CD4-positive, alpha-beta T cell (primary cell): ENCODE results near the gene PRMT1. TPM values are rescaled to one million over a fixed set of nuclear protein-coding genes. Genes with fewer than 3 reads are reported as not detected.

ENCODE experiments used
- ATAC-seq: fragments of 200-7000 bp; cut with Tn5 transposase; one replicate; pipeline ENCODE4 v1.10.0; 2022; ENCODE audit warnings: mild to moderate bottlenecking; ENCODE audit not compliant: poor library complexity
- CTCF ChIA-PET: fragments of 350-600 bp; sonication (Branson Sonifier 250); formaldehyde crosslinking; loops from one replicate; lab custom pipeline; 2021; ENCODE audit warnings: antibody characterized with exemption, inconsistent platforms; lab: Charles Lee
- POLR2A ChIA-PET: fragments of 350-600 bp; sonication (Branson Sonifier 250); formaldehyde crosslinking; loops from one replicate; lab custom pipeline; 2021; ENCODE audit warnings: antibody characterized with exemption, inconsistent platforms; lab: Charles Lee
- DNase-seq, 14 experiments: peaks; one replicate each; pipeline ENCODE4 v3.0.0-alpha.2; 2013 to 2020; ENCODE audit warnings: mixed read lengths in 2 of 14
- H3K27ac ChIP-seq, 2 donors: one replicate each; pipeline versions ENCODE4 v1.5.1 to v1.7.0; 2013; ENCODE audit warnings: low read length in 2 of 2, low read depth in 1 of 2, mild to moderate bottlenecking in 1 of 2
- H3K27me3 ChIP-seq, 2 experiments: 1 replicate in 1 of 2; 2 replicates in 1 of 2; pipeline versions ENCODE4 v1.6.1 to v1.7.0; 2013; ENCODE audit warnings: low read length in 2 of 2, control low read depth in 1 of 2, mild to moderate bottlenecking in 1 of 2, moderate library complexity in 1 of 2; ENCODE audit not compliant: insufficient read depth in 2 of 2, control insufficient read depth in 1 of 2
- H3K36me3 ChIP-seq: one replicate; pipeline ENCODE4 v1.6.1; 2013; ENCODE audit warnings: low read length, control low read depth; ENCODE audit not compliant: insufficient read depth
- H3K4me1 ChIP-seq: one replicate; pipeline ENCODE4 v1.6.1; 2013; ENCODE audit warnings: low read length, control low read depth; ENCODE audit not compliant: insufficient read depth
- H3K4me3 ChIP-seq: one replicate; pipeline ENCODE4 v1.5.1; 2013; ENCODE audit warnings: mild to moderate bottlenecking, low read length, moderate library complexity
- H3K9me3 ChIP-seq, 2 experiments: 1 replicate in 1 of 2; 2 replicates in 1 of 2; pipeline versions ENCODE4 v1.6.1 to v1.7.0; 2013; ENCODE audit warnings: low read length in 2 of 2, mild to moderate bottlenecking in 2 of 2, control low read depth in 1 of 2, moderate library complexity in 1 of 2; ENCODE audit not compliant: control insufficient read depth in 1 of 2, insufficient read depth in 1 of 2
- H3K27ac Mint-ChIP-seq: one replicate; pipeline ENCODE4 v1.8.0; 2020; ENCODE audit warnings: mixed read lengths
- H3K27me3 Mint-ChIP-seq: one replicate; pipeline ENCODE4 v1.8.0; 2021; ENCODE audit warnings: mixed read lengths
- H3K36me3 Mint-ChIP-seq: one replicate; pipeline ENCODE4 v1.8.0; 2021; ENCODE audit warnings: low read depth, mixed read lengths
- H3K4me1 Mint-ChIP-seq: one replicate; pipeline ENCODE4 v1.8.0; 2021; ENCODE audit warnings: low read depth, mixed read lengths
- H3K4me3 Mint-ChIP-seq: one replicate; pipeline ENCODE4 v1.8.0; 2020; ENCODE audit warnings: mild to moderate bottlenecking, mixed read lengths
- H3K9me3 Mint-ChIP-seq: one replicate; pipeline ENCODE4 v1.8.0; 2020; ENCODE audit warnings: mixed read lengths
- CTCF ChIP-seq: fragments of 200-600 bp; IDR thresholded peaks from one replicate; pipeline ENCODE4 v1.8.0; 2022; ENCODE audit warnings: antibody characterized with exemption, mild to moderate bottlenecking
- intact Hi-C, 2 experiments: fragments of 100-400 bp; cut with DNase I in 1 of 2; cut with micrococcal nuclease in 1 of 2; formaldehyde crosslinking; loops; one replicate each; pipeline versions ENCODE4 v1.15.1 to v1.9.0; 2023 to 2025; cut with DNase I, micrococcal nuclease
- total RNA-seq, 174 experiments: library from RNA in 2 of 174; stranded (reverse) in 2 of 174; gene quantifications; one replicate each; pipeline ENCODE4 v1.2.3 and lab custom pipeline; 2021 to 2026

PRMT1 gene
- total RNA-seq, 2 experiments from 2014 or later: 41.5 to 46.4 TPM

DNA sequence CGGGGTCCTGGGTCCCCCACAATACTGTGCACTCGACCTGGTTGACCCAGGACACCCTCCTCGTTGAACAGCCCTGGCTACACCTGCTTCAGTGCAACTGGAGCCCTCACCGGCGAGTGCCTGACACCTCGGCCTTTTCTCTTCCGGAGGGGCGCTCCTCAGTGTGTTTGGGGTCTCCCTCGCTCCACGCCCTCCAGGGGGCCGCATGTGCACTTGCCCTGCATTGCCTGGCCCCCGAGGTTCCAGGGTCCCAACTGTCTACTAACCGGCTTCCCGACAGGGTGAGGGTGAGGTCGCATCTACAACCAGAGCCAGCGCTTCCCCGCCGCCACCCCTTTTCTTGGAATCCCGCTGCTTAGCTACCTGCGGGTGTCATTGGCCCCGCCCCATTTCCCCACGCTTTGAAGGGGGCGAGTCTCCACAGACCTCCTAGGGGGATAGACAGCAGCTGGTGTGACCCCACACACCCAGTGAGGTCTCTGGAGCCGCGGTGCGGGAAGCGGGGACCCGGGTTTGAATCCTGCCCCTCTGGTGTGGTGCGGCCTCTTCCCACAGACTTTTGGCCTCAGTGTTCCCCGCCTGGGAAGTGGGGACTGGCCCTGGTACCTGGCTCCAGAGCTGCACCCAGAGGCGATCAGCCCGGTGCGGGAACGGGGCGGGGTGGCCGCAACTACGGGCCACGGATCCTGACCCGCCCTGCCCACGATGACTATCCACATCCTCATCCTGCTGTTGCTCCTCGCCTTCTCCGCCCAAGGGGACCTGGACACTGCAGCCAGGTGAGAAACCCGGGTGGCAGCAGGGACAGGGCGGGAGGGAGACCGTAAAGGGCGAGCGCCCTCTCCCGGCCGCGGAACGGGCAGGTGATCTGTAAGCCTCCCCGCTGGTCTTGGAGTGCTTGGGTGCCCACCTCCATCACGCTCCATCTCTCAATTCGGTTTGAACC is 12.3 kb downstream of the PRMT1 start, which contains the start of gene ADM5:
Gene ADM5, plus strand, starts transcription at position 462 of the 946 bp plus-strand sequence. Its CDS starts 244 bp downstream, at position 706.
- H3K9me3 Mint-ChIP-seq: no peaks in the 10 kb centered on the region
- peak; percentile 57 for TF ChIP-seq CTCF
- peak within 1 kb of the TSS; percentile 85 for H3K4me3 Mint-ChIP-seq
- Histone ChIP-seq H3K27ac (no peak within 1 kb of the TSS), H3K9me3 (peaks cover 0 to 5% of the 10 kb centered on the region in 2 experiments), H3K27me3 (peaks cover 14 to 15% of the 10 kb centered on the region in 2 experiments), H3K4me1 (peaks cover 30% of the 10 kb centered on the region), H3K4me3 (peak within 1 kb of the TSS; percentile 56), H3K36me3 (peaks cover 23% of the 10 kb centered on the region)
- peak within 1 kb of the TSS; percentile 24 for H3K27ac Mint-ChIP-seq
- DNase-seq (peak in 9 of 14 experiments; percentile 28 to 74 (median 44)), ATAC-seq (peak; percentile 62)
- H3K36me3 Mint-ChIP-seq: peaks cover 34% of the 10 kb centered on the region
- ChIA-PET POLR2A (interaction anchor here (1.5 to 2.0 kb wide), 4 partner anchors 9 to 77 kb away, joined by 3 to 6 read pairs (median 6); partner anchors contain the start of gene AP2A1), CTCF (interaction anchor here (1.0 kb wide), 1 partner anchor 11 kb away, joined by 3 read pairs; no protein-coding TSS in a partner anchor)
- intact Hi-C loops: loop anchor here in 1 of 2 experiments (1.0 kb wide), 1 partner anchor 22 kb away; no protein-coding TSS in a partner anchor
- peaks cover 25% of the 10 kb centered on the region for H3K27me3 Mint-ChIP-seq
- H3K4me1 Mint-ChIP-seq: peaks cover 21% of the 10 kb centered on the region

DNA sequence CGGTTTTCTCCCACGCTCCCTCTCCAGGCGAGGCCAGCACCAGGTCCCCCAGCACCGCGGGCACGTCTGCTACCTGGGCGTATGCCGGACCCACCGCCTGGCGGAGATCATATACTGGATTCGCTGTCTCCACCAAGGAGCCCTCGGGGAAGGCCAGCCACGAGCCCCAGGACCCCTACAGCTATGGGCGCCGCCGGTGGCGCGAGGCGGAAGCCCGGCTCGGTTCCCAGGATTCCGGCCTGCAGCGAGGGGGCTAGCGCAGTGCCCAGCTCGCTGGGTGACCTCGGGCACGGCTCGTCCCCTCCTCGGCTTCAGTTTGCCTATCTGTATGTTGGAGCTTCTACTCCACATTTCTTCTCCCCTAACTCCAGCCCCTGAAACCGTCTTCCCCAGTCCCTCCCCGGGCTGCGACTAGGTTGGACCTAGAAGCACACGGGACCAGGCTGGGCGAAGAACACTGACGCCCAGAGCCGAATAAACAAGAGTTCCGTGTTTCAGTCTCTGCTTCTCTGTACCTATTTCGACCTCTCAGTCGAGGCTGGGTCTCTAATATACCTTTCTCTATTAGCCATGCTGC is 13.1 kb downstream of the PRMT1 start:
- H3K27me3 Mint-ChIP-seq: peaks cover 25% of the 10 kb centered on the region
- Histone ChIP-seq H3K36me3 (peaks cover 15% of the 10 kb centered on the region), H3K27ac (no peak overlapping the region), H3K9me3 (peaks cover 0 to 5% of the 10 kb centered on the region in 2 experiments), H3K4me1 (peaks cover 30% of the 10 kb centered on the region), H3K27me3 (peaks cover 14 to 15% of the 10 kb centered on the region in 2 experiments), H3K4me3 (peak overlapping the region; percentile 56)
- ChIA-PET POLR2A (interaction anchor here (1.5 to 2.0 kb wide), 4 partner anchors 9 to 76 kb away, joined by 3 to 6 read pairs (median 6); partner anchors contain the start of gene AP2A1), CTCF (interaction anchor here (1.0 to 1.2 kb wide), 2 partner anchors 9 to 12 kb away, joined by 3 read pairs; no protein-coding TSS in a partner anchor)
- no peaks in the 10 kb centered on the region for H3K9me3 Mint-ChIP-seq
- peak; percentile 22 for TF ChIP-seq CTCF
- DNase-seq: no peak
- ATAC-seq: peak; percentile 36
- peak overlapping the region; percentile 85 for H3K4me3 Mint-ChIP-seq
- H3K4me1 Mint-ChIP-seq: peaks cover 21% of the 10 kb centered on the region
- intact Hi-C loops: loop anchor here in 1 of 2 experiments (1.0 kb wide), 1 partner anchor 23 kb away; no protein-coding TSS in a partner anchor
- peaks cover 29% of the 10 kb centered on the region for H3K36me3 Mint-ChIP-seq
- peak overlapping the region; percentile 24 for H3K27ac Mint-ChIP-seq
